Measurements from ENCODE around the gene FUT8. TPM values are rescaled to one million over a fixed set of nuclear protein-coding genes. Genes with fewer than 3 reads are reported as not detected.
"Not testable (repeated sequence)": the region's sequence is repeated elsewhere in the genome, so short reads cannot be mapped to it uniquely, and the experiment has no call there.

Gene FUT8
- total RNA-seq, 1 donor from 2014 or later: 117 TPM

DNA sequence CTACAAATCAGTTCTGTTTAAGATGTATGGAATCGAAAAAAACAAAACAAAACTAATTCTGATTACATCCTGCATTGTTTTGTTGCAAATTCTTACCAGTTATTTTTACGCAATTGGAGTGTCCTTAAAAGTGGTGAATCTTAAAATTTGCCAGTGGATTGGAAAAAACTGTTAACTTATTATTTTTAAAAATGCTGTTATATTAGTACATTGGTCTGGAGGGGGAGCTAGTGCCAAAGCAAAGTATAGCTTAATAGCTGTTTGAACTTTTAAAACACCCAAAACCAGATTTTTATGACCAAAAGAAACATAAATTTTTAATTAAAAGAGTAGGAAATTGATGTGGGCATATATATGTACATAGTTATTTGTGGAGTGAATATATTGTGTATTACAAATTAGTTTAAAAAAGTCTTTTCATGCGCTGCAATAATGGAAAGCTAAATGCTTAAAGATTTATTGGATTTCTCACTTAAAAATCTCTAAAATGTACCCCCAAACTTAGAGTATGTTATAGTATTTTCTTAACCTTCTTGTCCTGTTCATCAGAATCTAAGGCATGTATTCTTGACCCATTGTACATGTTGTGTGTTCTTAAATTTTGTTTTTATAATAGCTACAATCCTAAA lies 2.5 kb downstream of the FUT8 start:
- intact Hi-C loops (cut with micrococcal nuclease): loop anchor here (1.0 to 10.0 kb wide), 10 partner anchors 113 to 1830 kb away; partner anchors contain the start of gene PALS1

DNA sequence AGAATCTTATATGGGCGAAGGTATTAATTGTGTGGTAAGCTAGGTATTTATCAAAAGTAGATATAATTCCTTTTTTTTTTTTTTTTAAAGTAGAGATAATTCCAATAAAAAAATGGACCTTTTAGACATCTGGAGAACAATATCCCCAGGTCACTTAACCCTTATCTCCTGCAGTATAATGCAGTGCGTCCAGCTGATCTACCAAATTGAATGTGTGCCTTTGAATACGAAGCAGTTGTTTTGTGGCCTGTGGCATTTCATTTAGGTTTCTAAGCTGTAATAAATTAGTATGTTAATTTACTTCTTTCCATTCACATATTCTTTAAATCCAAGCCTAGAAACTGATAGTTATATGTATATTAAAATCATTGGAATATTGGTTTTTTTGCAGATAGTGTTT lies 3.1 kb downstream of the FUT8 start:
- intact Hi-C loops (cut with micrococcal nuclease): loop anchor here (1.0 to 10.0 kb wide), 7 partner anchors 229 to 1829 kb away; partner anchors contain the start of gene PALS1

DNA sequence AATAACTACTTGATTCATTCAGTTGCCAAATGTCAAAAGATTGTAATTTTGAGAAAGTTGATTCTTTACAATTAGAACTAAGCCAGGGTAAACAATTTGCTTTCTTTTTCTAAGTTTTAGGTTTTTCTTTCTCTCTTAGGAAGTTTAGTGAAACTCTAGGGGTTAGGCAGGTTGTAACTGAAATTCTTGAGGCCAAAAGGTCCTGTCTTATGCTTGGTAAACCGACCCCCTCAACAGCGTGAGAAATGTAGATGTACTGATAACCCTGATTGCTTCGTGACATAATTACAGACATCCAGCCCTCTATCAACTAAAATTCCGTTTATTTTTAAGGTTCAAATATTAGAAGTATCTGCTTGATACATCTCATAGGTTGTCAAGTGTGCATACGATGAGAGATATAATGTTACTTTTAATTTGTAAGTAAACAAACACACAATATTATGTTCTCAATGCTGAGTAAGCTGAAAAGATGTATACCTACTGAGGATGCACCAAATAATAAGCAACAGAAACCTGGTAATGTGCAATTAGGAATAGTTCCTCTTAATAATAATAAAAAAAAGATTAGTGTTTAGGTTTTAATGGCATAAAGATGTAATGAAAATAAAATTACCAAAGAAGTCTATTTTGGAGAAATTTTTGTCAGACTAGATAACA lies 7.2 kb downstream of the FUT8 start:
- intact Hi-C loops (cut with micrococcal nuclease): loop anchor here (10.0 kb wide), 4 partner anchors 225 to 1825 kb away; partner anchors contain the start of gene PALS1

DNA sequence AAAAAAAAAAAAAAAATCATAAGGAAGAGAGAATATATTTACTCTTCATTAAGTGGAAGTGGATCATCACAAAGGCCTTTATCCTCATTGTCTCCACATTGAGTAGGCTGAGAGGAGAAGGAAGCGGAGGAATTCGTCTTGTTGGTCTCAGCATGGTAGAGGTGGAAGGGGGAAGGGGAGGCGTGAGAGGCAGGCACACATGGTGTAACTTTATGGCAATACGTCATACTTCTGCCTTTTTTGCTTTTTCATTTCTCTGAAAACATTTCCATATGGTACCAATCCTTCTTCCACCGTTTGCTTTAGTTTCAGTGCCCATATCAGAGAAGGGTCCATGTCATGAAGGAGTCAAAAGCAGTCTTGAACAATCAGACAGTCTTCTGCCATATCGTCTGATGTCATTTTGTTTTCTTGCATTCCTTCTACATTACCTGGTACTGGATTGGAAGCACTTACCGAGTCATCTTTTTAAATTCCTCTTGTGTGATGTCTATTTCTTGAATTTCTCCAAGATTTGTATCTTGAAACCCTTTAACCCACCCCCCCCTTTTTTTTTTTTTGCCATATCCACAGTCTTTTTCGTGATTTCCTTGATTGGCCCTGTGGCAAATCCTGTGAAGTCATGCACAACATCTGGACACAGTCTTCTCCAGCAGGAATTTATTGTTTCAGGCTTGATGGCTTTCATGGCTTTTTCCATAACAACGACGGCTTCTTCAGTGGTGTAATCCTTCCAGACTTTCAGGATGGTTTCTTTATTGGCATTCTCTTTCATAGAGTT lies 8.9 kb downstream of the FUT8 start:
- intact Hi-C loops (cut with micrococcal nuclease): no loop called here

DNA sequence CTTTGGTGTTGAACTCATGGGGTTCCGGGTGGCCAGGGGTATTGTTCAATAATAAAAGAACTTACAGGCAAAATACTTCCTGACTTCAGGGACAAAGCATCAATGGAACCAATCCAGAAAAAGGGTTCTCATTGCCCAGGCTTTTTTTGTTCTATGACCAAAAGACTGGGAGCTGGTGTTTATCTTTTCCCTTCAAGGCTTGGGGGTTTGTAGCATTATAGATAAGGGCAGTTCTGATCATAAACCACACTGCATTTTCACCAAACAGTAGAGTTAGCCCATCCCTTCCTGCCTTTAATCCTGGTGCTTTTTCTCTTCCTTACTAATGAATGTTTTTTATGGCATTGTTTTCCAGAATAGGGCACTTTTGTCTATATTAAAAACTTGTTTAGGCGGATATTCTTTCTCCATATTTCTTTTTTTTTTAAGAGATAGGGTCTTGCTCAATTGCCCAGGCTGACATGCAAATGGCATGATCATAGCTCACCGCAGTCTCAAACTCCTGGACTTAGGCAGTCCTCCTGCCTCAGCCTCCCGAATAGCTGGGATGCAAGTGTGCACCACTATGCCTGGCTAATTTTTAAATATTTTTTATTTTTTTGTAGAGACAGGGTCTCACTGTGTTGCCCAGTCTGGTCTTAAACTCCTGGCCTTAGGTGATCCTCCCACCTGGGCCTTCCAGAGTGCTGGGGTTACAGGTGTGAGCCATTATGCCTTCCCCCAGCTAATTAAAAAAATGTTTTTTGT lies 9.7 kb downstream of the FUT8 start:
- intact Hi-C loops (cut with micrococcal nuclease): no loop called here

DNA sequence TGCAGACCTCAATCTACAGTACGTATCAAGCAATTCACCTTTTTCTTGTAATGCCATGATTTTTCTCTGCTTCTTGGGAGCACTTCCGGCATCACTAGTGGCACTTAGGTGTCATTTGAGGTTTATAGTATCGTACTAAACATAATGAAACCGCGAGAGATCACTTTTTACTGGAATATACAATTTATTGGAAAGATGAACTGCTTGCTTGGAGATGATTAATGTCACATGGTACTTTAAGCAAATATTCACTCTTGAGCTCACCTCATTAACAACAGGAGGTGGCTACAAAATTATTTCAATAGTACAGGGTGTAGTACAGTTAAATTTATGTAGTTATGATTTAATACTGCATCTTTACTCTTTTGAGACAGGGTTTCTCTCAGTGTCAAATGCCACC lies 11.5 kb downstream of the FUT8 start:
- intact Hi-C loops (cut with micrococcal nuclease): no loop called here

DNA sequence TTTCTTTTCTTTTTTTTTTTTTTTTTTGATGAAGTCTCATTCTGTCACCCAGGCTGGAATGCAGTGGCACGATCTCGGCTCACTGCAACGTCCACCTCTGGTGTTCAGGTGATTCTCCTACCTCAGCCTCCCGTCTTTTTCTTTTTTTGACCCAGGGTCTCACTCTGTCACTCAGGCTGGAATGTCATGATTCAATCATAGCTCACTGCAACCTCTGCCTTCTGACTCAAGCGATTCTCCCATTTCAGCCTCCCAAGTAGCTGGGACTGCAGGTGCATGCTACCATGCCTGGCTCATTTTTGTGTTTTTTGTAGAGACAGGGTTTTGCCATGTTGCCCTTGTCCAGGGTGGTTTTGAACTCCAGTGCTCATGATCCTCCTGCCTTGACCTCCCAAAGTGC lies 12.0 kb downstream of the FUT8 start:
- intact Hi-C loops (cut with micrococcal nuclease): no loop called here

DNA sequence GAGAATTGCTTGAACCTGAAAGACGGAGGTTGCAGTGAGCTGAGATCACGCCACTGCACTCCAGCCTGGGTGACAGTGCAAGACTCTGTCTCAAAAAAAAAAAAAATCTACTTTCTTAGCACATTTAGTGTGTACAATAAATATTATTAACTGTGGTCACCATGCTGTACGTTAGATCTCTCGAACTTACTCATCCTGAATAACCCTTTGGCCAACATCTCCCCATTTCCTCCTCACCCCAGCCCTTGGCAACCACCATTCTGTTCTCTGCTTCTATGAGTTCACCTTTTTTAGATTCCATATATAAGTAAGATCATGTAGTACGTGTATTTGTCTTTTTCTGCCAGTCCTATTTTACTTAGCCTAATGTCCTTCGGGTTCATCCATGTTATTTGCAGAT lies 13.4 kb downstream of the FUT8 start:
- intact Hi-C loops (cut with micrococcal nuclease): no loop called here

DNA sequence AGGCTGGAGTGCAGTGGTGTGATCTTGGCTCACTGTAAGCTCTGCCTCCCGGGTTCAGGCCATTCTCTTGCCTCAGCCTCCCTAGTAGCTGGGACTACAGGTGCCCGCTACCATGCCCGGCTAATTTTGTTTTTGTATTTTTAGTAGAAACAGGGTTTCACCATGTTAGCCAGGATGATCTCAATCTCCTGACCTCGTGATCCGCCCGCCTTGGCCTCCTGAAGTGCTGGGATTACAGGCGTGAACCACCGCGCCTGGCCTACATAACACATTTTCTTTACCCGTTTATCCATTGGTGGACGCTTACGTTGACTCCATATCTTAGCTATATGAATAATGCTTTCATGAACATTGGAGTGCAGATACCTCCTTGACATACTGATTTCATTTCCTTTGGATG lies 14.4 kb downstream of the FUT8 start:
- intact Hi-C loops (cut with micrococcal nuclease): not testable (repeated sequence)

DNA sequence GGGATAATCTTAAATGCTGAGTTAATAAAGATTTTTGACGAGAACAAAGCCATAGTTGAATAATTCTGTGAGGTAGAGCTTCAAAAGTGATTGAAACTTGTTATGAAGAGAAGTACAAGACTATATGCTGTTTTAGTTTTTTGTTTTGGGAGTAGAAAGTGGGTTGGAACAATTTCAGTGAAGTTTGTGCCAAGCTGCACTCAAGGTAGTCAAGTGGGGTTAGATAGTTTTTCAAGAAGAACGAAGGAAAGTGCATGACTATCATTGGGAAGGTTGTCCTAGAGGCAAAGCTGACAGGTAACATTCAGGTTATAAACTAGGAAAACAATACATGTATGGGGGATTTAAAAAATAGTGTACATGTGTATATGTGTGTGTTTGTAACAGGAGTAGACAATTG lies 16.2 kb downstream of the FUT8 start:
- intact Hi-C loops (cut with micrococcal nuclease): no loop called here

DNA sequence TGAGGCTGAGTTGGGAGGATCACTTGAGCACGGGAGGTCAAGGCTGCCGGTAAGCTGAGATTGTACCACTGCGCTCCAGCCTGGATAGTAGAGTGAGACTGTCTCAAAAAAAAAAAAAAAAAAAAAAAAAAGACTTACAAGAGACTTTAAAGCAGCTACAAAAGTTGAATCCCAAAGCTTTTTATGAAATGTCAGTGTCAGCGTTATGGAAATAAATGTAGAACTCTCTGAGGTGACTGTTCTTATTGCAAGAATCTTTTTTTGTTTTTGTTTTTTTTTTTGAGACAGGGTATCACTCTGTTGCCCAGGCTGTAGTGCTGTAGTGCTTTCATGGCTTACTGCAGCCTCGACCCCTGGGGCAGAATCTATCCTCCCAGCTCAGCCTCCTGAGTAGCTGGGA lies 17.2 kb downstream of the FUT8 start:
- intact Hi-C loops (cut with micrococcal nuclease): no loop called here

DNA sequence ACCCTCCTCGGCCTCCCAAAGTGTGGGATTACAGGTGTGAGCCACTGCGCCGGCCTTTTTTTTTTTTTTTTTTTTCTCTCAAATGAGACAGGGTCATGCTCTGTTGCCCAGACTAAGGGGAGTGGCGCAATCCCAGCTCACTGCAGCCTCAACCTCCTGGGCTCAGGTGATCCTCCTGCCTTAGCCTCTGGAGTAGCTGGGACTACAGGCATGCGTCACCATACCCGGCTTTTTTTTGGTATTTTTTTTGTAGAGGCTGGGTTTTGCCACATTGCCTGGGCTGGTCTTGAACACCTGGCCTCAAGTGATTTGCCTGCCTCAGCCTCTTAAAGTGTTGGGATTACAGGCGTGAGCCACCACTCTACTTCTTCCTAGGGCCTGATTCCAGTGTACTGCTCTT lies 18.7 kb downstream of the FUT8 start:
- intact Hi-C loops (cut with micrococcal nuclease): no loop called here

DNA sequence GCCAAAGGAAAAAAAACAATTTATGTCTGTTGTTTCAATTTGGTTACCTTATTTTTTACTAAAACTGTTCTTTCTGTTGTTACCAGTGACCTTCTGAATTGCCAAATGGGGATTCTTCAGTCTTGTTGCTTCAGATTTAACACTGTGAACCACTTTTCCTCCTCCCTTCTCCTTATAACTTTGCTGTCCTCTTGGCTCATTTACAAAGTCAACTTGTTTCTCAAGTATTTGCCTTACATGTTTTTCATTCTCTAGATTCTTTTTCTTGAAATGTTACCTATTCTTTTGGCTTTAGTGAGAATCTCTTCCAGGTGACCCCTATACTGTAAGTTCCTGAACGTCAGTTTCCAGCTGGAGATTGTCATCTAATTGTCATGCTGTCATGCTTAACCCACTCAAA lies 19.4 kb downstream of the FUT8 start:
- intact Hi-C loops (cut with micrococcal nuclease): no loop called here

DNA sequence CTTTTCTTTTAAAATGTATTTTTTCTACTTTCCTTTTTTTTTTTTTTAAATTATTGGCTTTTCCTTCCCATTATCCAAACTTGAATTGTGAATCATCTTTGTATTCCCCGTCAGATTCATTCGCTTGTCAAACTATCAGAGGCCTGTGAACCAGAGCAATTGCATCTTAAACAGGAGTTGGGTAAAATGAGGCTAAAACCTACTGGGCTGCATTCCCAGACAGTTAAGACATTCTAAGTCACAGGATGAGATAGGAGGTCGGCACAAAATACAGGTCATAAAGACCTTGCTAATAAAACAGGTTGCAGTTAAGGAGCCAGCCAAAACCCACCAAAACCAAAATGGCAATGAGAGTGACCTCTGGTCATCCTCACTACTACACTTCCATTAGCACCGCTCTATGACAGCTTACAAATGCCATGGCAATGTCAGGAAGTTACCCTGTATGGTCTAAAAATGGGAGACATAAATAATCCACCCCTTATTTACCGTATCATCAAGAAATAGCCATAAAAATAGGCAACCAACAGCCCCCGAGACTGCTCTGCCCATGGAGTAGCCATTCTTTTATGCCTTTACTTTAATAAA lies 19.9 kb downstream of the FUT8 start:
- intact Hi-C loops (cut with micrococcal nuclease): no loop called here

DNA sequence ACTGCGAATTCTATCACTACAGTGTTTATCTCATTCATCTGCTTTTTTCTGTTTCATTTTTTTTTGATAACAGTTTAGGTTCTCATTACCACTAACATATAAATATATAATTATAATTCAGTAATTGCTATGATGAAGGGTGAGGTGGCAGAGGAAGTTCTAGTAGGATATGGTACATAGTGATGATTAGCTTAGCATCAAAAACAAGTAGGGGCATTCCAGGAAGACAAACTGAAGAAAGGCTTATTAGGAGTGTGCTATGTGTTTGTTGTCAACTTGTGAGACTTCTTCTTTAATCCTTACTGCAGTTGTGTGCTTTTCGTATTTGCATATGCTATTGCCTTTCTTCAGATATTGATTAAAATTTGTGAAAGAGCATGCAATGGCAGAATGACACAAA lies 20.6 kb downstream of the FUT8 start:
- intact Hi-C loops (cut with micrococcal nuclease): no loop called here

DNA sequence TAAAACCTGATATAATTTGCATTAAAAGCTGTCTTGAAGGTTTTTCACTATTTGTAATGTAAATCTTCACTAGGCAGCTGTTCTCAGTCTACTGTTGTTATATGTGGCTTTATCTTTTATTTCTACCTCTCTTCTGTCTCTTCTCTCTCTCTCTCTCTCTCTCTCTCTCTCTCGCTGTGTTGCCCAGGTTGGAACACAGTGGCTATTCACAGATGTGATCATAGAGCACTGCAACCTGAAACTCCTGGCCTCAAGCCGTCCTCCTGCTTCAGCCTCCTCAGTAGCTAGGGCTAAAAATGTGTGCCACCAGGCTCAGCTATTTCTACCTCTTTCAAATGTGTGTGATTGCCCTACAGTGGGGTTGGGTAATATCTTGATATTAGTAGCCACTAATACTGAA lies 21.1 kb downstream of the FUT8 start:
- intact Hi-C loops (cut with micrococcal nuclease): no loop called here

DNA sequence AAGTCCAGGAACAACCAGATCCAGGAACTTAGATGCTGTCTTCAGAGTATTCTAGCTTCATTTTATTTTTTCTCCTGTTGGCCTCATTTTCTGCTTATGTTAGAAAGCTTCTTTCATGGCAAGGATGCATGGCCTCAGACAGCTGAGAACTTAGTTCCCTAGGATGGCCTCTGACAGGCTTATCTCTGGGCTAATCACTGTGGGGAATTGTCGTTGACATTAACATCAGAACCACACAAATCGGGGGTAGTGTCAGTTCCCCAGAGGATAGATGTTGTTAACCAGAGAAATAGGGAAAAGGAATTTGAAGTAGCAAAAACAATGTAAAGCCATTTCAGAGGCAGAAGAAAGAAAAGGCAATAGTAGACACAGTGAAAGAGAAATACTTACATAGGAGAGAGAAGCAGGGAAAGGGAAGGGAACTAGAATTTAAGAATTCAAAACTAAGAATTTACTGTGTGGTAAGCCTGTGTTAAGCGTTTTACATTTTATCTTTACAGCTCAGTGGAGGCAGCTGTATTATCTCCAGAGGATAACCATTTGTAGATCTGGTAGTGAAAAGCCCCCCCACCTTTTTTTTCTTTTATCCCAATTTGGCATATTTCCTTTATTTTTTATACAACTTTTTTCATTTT lies 21.8 kb downstream of the FUT8 start:
- intact Hi-C loops (cut with micrococcal nuclease): no loop called here

DNA sequence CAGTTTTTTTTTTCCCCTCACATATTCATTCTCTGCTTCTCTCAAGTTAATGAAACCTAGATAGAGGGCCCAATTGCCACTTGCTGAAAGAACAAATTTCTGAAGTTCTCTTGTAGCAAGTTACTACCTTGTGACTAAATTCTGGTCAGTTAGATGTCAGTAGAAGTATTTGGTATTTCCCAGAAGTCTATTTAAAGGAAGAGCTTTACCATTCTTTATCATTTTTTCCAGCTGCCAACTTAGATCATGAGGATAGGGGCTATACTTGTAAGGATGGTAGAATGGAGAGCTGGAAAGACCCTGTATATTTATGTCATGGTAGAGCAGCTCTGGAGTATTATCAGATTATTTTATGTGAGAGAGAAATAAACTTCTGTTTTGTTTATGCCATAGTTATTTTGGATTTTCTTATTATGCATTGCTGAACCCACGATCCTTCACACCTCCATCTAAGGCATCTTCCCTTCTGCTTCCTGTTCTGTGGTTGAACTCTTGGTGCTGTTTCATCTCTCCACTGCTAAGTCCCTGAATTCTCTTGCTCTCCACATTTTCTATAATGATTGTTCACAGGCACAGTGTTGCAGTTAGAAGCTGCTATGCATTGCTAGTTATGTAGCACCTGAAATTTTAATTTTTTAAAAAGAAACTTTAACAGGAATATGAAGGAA lies 25.9 kb downstream of the FUT8 start:
- intact Hi-C loops (cut with micrococcal nuclease): no loop called here

DNA sequence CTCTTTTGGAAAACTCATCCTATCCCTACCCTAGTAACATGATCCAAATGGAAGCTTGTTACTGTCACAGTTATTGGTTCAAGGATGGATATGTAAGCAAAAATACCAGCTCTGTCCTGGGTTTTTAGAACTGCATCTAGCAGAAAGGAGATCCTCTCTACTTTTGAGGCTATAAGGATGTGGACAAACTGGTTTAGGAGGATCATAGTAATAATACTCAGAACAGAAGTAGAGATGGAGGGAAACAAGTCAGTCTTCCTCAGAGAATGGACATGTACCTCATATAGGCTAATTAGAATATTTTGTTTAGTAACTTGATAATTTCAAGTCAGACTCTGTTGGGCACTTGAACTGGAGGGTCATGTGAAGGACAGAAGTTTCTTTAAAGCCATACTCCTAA lies 26.6 kb downstream of the FUT8 start:
- intact Hi-C loops (cut with micrococcal nuclease): no loop called here

DNA sequence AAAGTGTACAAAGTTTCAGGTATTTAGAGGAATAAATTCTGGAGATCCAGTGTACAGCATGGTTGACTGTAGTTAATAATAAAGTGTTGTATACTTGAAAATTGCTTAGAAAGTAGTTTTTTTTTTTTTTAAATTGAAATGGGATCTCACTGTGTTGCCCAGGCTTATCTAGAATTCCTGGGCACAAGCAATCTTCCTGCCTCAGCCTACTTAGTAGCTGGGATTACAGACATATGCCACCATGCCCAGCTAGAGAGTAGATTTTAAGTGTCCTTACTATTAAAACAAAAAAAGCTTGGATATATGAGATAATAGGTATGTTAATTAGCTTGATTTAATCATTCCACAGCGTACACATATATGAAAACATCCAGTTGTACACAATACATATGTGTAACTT lies 27.7 kb downstream of the FUT8 start:
- intact Hi-C loops (cut with micrococcal nuclease): no loop called here
